Measurements from ENCODE around the gene SIAH3. TPM values are rescaled to one million over a fixed set of nuclear protein-coding genes. Genes with fewer than 3 reads are reported as not detected.

Gene SIAH3
- total RNA-seq, 1 donor from 2014 or later: 0.02 TPM

- no peak for DNase-seq (ENCODE audit: low spot score)
- Mint-ChIP-seq H3K4me3 (ENCODE audit: unreplicated experiment) (no peak overlapping the region), H3K27ac (ENCODE audit: unreplicated experiment) (no peak overlapping the region), H3K27me3 (ENCODE audit: low read depth) (no peaks in the 10 kb centered on the region), H3K4me1 (ENCODE audit: low read depth) (no peaks in the 10 kb centered on the region), H3K9me3 (ENCODE audit: low read depth) (peaks cover 3% of the 10 kb centered on the region), H3K36me3 (ENCODE audit: low read depth) (no peaks in the 10 kb centered on the region)
- no peak for TF ChIP-seq CTCF (IDR thresholded peaks at IDR 0.05)
Observed at GRCh38 chr13:45792827-45793303, 58.7 kb downstream of the SIAH3 start.

GRCh38 chr13:45788011-45788410, 63.5 kb downstream of the SIAH3 start:
- Mint-ChIP-seq H3K36me3 (ENCODE audit: low read depth) (no peaks in the 10 kb centered on the region), H3K27ac (ENCODE audit: unreplicated experiment) (no peak overlapping the region), H3K9me3 (ENCODE audit: low read depth) (no peaks in the 10 kb centered on the region), H3K4me1 (ENCODE audit: low read depth) (no peaks in the 10 kb centered on the region), H3K4me3 (ENCODE audit: unreplicated experiment) (no peak overlapping the region), H3K27me3 (ENCODE audit: low read depth) (peaks cover 5% of the 10 kb centered on the region)
- TF ChIP-seq CTCF (IDR thresholded peaks at IDR 0.05): no peak
- DNase-seq (ENCODE audit: low spot score): no peak

- Mint-ChIP-seq H3K4me1 (ENCODE audit: low read depth) (peaks cover 6% of the 10 kb centered on the region), H3K36me3 (ENCODE audit: low read depth) (no peaks in the 10 kb centered on the region), H3K4me3 (ENCODE audit: unreplicated experiment) (no peak overlapping the region), H3K27ac (ENCODE audit: unreplicated experiment) (no peak overlapping the region), H3K27me3 (ENCODE audit: low read depth) (peaks cover 5% of the 10 kb centered on the region), H3K9me3 (ENCODE audit: low read depth) (no peaks in the 10 kb centered on the region)
- no peak for TF ChIP-seq CTCF (IDR thresholded peaks at IDR 0.05)
- no peak for DNase-seq (ENCODE audit: low spot score)
Observed at GRCh38 chr13:45787346-45787745, 64.2 kb downstream of the SIAH3 start.

GRCh38 chr13:45786293-45786920, 65.1 kb downstream of the SIAH3 start:
- no peak for TF ChIP-seq CTCF (IDR thresholded peaks at IDR 0.05)
- Mint-ChIP-seq H3K4me1 (ENCODE audit: low read depth) (peaks cover 15% of the 10 kb centered on the region), H3K27ac (ENCODE audit: unreplicated experiment) (no peak overlapping the region), H3K27me3 (ENCODE audit: low read depth) (peaks cover 5% of the 10 kb centered on the region), H3K4me3 (ENCODE audit: unreplicated experiment) (no peak overlapping the region), H3K9me3 (ENCODE audit: low read depth) (no peaks in the 10 kb centered on the region), H3K36me3 (ENCODE audit: low read depth) (no peaks in the 10 kb centered on the region)
- DNase-seq (ENCODE audit: low spot score): no peak

GRCh38 chr13:45784755-45785675, 66.5 kb downstream of the SIAH3 start:
- Mint-ChIP-seq H3K4me3 (ENCODE audit: unreplicated experiment) (no peak overlapping the region), H3K36me3 (ENCODE audit: low read depth) (no peaks in the 10 kb centered on the region), H3K9me3 (ENCODE audit: low read depth) (no peaks in the 10 kb centered on the region), H3K4me1 (ENCODE audit: low read depth) (peaks cover 21% of the 10 kb centered on the region), H3K27ac (ENCODE audit: unreplicated experiment) (no peak overlapping the region), H3K27me3 (ENCODE audit: low read depth) (peaks cover 5% of the 10 kb centered on the region)
- no peak for TF ChIP-seq CTCF (IDR thresholded peaks at IDR 0.05)
- DNase-seq (ENCODE audit: low spot score): no peak
